ENCODE measurements around the gene CNOT2. TPM values are rescaled to one million over a fixed set of nuclear protein-coding genes. Genes with fewer than 3 reads are reported as not detected.
A peak's percentile ranks its signal among the peaks of the same experiment; 100 is the strongest.

Gene CNOT2
- total RNA-seq, 1 experiment from 2014 or later, result 289 TPM

DNA sequence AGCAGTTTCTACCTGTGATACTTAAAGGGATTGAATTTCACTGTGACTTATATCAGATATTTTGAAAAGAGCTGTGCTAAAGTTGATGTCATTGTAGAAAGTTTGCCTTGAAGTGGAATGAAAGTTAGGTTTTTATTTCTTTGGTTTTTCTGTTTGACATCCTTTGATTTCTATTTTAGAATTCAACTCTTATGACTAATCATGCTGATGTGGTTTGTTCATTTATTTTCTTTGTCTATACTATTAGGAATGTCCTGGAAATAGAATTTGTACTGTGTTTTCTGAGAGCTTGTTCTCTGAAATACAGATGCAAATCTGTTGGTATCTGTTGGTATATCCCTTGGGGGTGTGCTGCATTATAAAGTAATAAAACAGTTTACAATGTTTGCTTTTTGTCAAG is 3.3 kb downstream of the CNOT2 start:
- DNase-seq, result no peak
- H3K4me3 ChIP-seq (ENCODE audit: low read length), result no peak overlapping the region
- peaks cover 72% of the 10 kb centered on the region for H3K36me3 ChIP-seq (ENCODE audit: insufficient read depth, low read length)
- H3K4me2 ChIP-seq (ENCODE audit: low read depth, low read length, poor library complexity, severe bottlenecking), result peak overlapping the region; percentile 85
- H3K79me2 ChIP-seq (ENCODE audit: low read length), result peaks cover 96% of the 10 kb centered on the region
- H3K9me3 ChIP-seq (ENCODE audit: low read length), result no peaks in the 10 kb centered on the region
- no peaks in the 10 kb centered on the region for H4K20me1 ChIP-seq (ENCODE audit: insufficient read depth, low read depth, low read length)
- H3K9ac ChIP-seq (ENCODE audit: low read length), result no peak overlapping the region
- peak overlapping the region; percentile 97 for H3K27ac ChIP-seq (ENCODE audit: low read length)
- H3K4me1 ChIP-seq (ENCODE audit: low read length), result peaks cover 77% of the 10 kb centered on the region
- no peaks in the 10 kb centered on the region for H3K9me2 ChIP-seq (replicated peaks; ENCODE audit: insufficient read depth, low read length)
- H2AFZ ChIP-seq (ENCODE audit: low read length), result no peak overlapping the region
- no peaks in the 10 kb centered on the region for H3K27me3 ChIP-seq (ENCODE audit: low read length)

GRCh38 chr12:70247653-70248199 is 4.5 kb downstream of the CNOT2 start:
- H3K9ac ChIP-seq (ENCODE audit: low read length), result no peak overlapping the region
- H3K4me2 ChIP-seq (ENCODE audit: low read depth, low read length, poor library complexity, severe bottlenecking), result peak overlapping the region; percentile 7
- no peaks in the 10 kb centered on the region for H3K27me3 ChIP-seq (ENCODE audit: low read length)
- no peak overlapping the region for H3K4me3 ChIP-seq (ENCODE audit: low read length)
- H3K36me3 ChIP-seq (ENCODE audit: insufficient read depth, low read length), result peaks cover 69% of the 10 kb centered on the region
- H3K9me3 ChIP-seq (ENCODE audit: low read length), result no peaks in the 10 kb centered on the region
- H2AFZ ChIP-seq (ENCODE audit: low read length), result no peak overlapping the region
- H3K79me2 ChIP-seq (ENCODE audit: low read length), result peaks cover 96% of the 10 kb centered on the region
- H3K4me1 ChIP-seq (ENCODE audit: low read length), result peaks cover 80% of the 10 kb centered on the region
- peak overlapping the region; percentile 59 for H3K27ac ChIP-seq (ENCODE audit: low read length)
- no peaks in the 10 kb centered on the region for H4K20me1 ChIP-seq (ENCODE audit: insufficient read depth, low read depth, low read length)
- no peak for DNase-seq
- H3K9me2 ChIP-seq (replicated peaks; ENCODE audit: insufficient read depth, low read length), result no peaks in the 10 kb centered on the region

DNA sequence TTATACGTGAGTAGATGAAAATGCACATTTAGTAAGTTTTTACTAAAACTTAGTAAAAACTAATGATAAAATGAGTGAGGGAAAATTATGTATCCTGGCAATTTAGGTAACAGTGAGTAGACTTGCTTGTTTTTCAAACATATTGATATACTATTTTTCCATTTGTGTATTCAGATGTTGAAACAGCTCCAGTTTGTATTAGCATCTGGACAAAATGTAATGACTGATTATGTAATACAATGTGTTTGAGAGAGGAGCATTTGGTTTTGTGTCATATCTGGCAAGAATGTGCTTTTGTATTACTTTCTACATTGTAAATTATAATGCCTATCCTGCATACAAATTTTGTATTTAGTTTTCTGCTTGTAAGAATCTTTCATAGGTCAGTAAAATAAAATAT is 5.6 kb downstream of the CNOT2 start:
- DNase-seq, result no peak
- peaks cover 71% of the 10 kb centered on the region for H3K36me3 ChIP-seq (ENCODE audit: insufficient read depth, low read length)

GRCh38 chr12:70249903-70250302 is 6.7 kb downstream of the CNOT2 start:
- H3K79me2 ChIP-seq (ENCODE audit: low read length), result peaks cover 98% of the 10 kb centered on the region
- H3K4me1 ChIP-seq (ENCODE audit: low read length), result peaks cover 95% of the 10 kb centered on the region
- no peaks in the 10 kb centered on the region for H3K27me3 ChIP-seq (ENCODE audit: low read length)
- no peaks in the 10 kb centered on the region for H3K9me3 ChIP-seq (ENCODE audit: low read length)
- H3K36me3 ChIP-seq (ENCODE audit: insufficient read depth, low read length), result peaks cover 61% of the 10 kb centered on the region
- no peaks in the 10 kb centered on the region for H3K9me2 ChIP-seq (replicated peaks; ENCODE audit: insufficient read depth, low read length)
- peak overlapping the region; percentile 21 for H3K4me2 ChIP-seq (ENCODE audit: low read depth, low read length, poor library complexity, severe bottlenecking)
- no peaks in the 10 kb centered on the region for H4K20me1 ChIP-seq (ENCODE audit: insufficient read depth, low read depth, low read length)
- H3K27ac ChIP-seq (ENCODE audit: low read length), result peak overlapping the region; percentile 59
- no peak overlapping the region for H2AFZ ChIP-seq (ENCODE audit: low read length)
- H3K4me3 ChIP-seq (ENCODE audit: low read length), result no peak overlapping the region
- DNase-seq, result no peak
- no peak overlapping the region for H3K9ac ChIP-seq (ENCODE audit: low read length)

More for the DNA sequence above, 5.6 kb downstream of the CNOT2 start:
- Histone ChIP-seq H3K27me3 (ENCODE audit: low read length) (no peaks in the 10 kb centered on the region), H3K9me3 (ENCODE audit: low read length) (no peaks in the 10 kb centered on the region), H3K27ac (ENCODE audit: low read length) (peak overlapping the region; percentile 59), H3K4me1 (ENCODE audit: low read length) (peaks cover 91% of the 10 kb centered on the region), H3K9ac (ENCODE audit: low read length) (no peak overlapping the region), H3K4me2 (ENCODE audit: low read depth, low read length, poor library complexity, severe bottlenecking) (peak overlapping the region; percentile 7), H3K9me2 (replicated peaks; ENCODE audit: insufficient read depth, low read length) (no peaks in the 10 kb centered on the region), H2AFZ (ENCODE audit: low read length) (no peak overlapping the region), H3K4me3 (ENCODE audit: low read length) (no peak overlapping the region), H3K79me2 (ENCODE audit: low read length) (peaks cover 100% of the 10 kb centered on the region), H4K20me1 (ENCODE audit: insufficient read depth, low read depth, low read length) (no peaks in the 10 kb centered on the region)

GRCh38 chr12:70251226-70251625 is 8.0 kb downstream of the CNOT2 start:
- Histone ChIP-seq H3K4me2 (ENCODE audit: low read depth, low read length, poor library complexity, severe bottlenecking) (peak overlapping the region; percentile 25), H3K4me3 (ENCODE audit: low read length) (no peak overlapping the region), H3K79me2 (ENCODE audit: low read length) (peaks cover 98% of the 10 kb centered on the region), H3K9me3 (ENCODE audit: low read length) (no peaks in the 10 kb centered on the region), H3K36me3 (ENCODE audit: insufficient read depth, low read length) (peaks cover 51% of the 10 kb centered on the region), H3K27ac (ENCODE audit: low read length) (peak overlapping the region; percentile 59), H3K9ac (ENCODE audit: low read length) (no peak overlapping the region), H3K4me1 (ENCODE audit: low read length) (peaks cover 95% of the 10 kb centered on the region), H3K27me3 (ENCODE audit: low read length) (no peaks in the 10 kb centered on the region), H2AFZ (ENCODE audit: low read length) (no peak overlapping the region), H4K20me1 (ENCODE audit: insufficient read depth, low read depth, low read length) (no peaks in the 10 kb centered on the region), H3K9me2 (replicated peaks; ENCODE audit: insufficient read depth, low read length) (no peaks in the 10 kb centered on the region)
- peak; percentile 41 for DNase-seq

DNA sequence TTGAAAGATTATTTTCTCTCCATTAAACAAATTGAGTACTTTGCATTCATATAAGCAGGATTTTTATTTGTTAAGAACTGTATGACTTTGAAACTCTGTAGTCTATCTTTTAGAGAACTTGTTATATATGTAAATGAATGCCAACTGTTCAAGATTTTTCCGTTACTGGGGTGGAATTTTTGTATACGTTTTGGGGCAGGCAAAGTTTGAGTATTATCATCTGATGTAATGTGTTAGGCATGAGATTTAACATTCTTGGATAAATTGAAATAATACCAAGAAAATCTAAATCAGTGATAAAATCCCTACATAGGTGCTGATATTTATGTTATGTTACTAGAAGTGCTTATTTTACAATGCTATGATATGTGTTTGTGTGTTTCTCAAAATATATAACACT is 8.4 kb downstream of the CNOT2 start:
- Histone ChIP-seq H3K9me2 (replicated peaks; ENCODE audit: insufficient read depth, low read length) (no peaks in the 10 kb centered on the region), H3K4me1 (ENCODE audit: low read length) (peaks cover 95% of the 10 kb centered on the region)

GRCh38 chr12:70252832-70253231 is 9.6 kb downstream of the CNOT2 start:
- Histone ChIP-seq H3K4me2 (ENCODE audit: low read depth, low read length, poor library complexity, severe bottlenecking) (peak overlapping the region; percentile 28), H3K4me3 (ENCODE audit: low read length) (no peak overlapping the region), H3K36me3 (ENCODE audit: insufficient read depth, low read length) (peaks cover 35% of the 10 kb centered on the region), H4K20me1 (ENCODE audit: insufficient read depth, low read depth, low read length) (no peaks in the 10 kb centered on the region), H2AFZ (ENCODE audit: low read length) (no peak overlapping the region), H3K4me1 (ENCODE audit: low read length) (peaks cover 96% of the 10 kb centered on the region), H3K79me2 (ENCODE audit: low read length) (peaks cover 98% of the 10 kb centered on the region), H3K27ac (ENCODE audit: low read length) (peak overlapping the region; percentile 59), H3K9me3 (ENCODE audit: low read length) (no peaks in the 10 kb centered on the region), H3K27me3 (ENCODE audit: low read length) (no peaks in the 10 kb centered on the region), H3K9me2 (replicated peaks; ENCODE audit: insufficient read depth, low read length) (no peaks in the 10 kb centered on the region), H3K9ac (ENCODE audit: low read length) (0 out of 2 replicates have a peak overlapping the region, but pooled peaks have one; percentile 7)
- DNase-seq, result no peak

More for the DNA sequence above, 8.4 kb downstream of the CNOT2 start:
- no peak overlapping the region for H2AFZ ChIP-seq (ENCODE audit: low read length)
- peak overlapping the region; percentile 59 for H3K27ac ChIP-seq (ENCODE audit: low read length)
- H3K79me2 ChIP-seq (ENCODE audit: low read length), result peaks cover 98% of the 10 kb centered on the region
- no peak overlapping the region for H3K9ac ChIP-seq (ENCODE audit: low read length)
- peaks cover 47% of the 10 kb centered on the region for H3K36me3 ChIP-seq (ENCODE audit: insufficient read depth, low read length)
- H3K4me2 ChIP-seq (ENCODE audit: low read depth, low read length, poor library complexity, severe bottlenecking), result peak overlapping the region; percentile 25
- no peaks in the 10 kb centered on the region for H3K27me3 ChIP-seq (ENCODE audit: low read length)
- no peaks in the 10 kb centered on the region for H4K20me1 ChIP-seq (ENCODE audit: insufficient read depth, low read depth, low read length)
- no peaks in the 10 kb centered on the region for H3K9me3 ChIP-seq (ENCODE audit: low read length)
- no peak overlapping the region for H3K4me3 ChIP-seq (ENCODE audit: low read length)
- no peak for DNase-seq

- Histone ChIP-seq H3K27me3 (ENCODE audit: low read length) (no peaks in the 10 kb centered on the region), H4K20me1 (ENCODE audit: insufficient read depth, low read depth, low read length) (no peaks in the 10 kb centered on the region), H3K4me1 (ENCODE audit: low read length) (peaks cover 97% of the 10 kb centered on the region), H3K9ac (ENCODE audit: low read length) (peak overlapping the region; percentile 54), H3K36me3 (ENCODE audit: insufficient read depth, low read length) (peaks cover 23% of the 10 kb centered on the region), H3K4me3 (ENCODE audit: low read length) (peak overlapping the region; percentile 27; the same call in 1 of the 2 replicates), H3K27ac (ENCODE audit: low read length) (peak overlapping the region; percentile 91), H2AFZ (ENCODE audit: low read length) (no peak overlapping the region), H3K4me2 (ENCODE audit: low read depth, low read length, poor library complexity, severe bottlenecking) (peak overlapping the region; percentile 67), H3K79me2 (ENCODE audit: low read length) (peaks cover 98% of the 10 kb centered on the region), H3K9me2 (replicated peaks; ENCODE audit: insufficient read depth, low read length) (no peaks in the 10 kb centered on the region), H3K9me3 (ENCODE audit: low read length) (no peaks in the 10 kb centered on the region)
- DNase-seq, result no peak
Observed at GRCh38 chr12:70254225-70254624, 11.0 kb downstream of the CNOT2 start.
